GM12892 (cell line): Measurements from ENCODE around the gene TBC1D22A.

Source experiments
- POLR2A ChIP-seq: IDR thresholded peaks from 2 replicates; pipeline ENCODE4 v1.6.1; 2011; ENCODE audit warnings: low read depth, low read length, control low read depth
- POLR2AphosphoS5 ChIP-seq: IDR thresholded peaks from 2 replicates; pipeline ENCODE4 v1.6.1; 2011; ENCODE audit warnings: low read depth, low read length, control low read depth

GRCh38 chr22:46834021-46834737 is 71.7 kb downstream of the TBC1D22A start:
- TF ChIP-seq POLR2AphosphoS5 (no peak), POLR2A (no peak)
